ENCODE results near the gene ZNF844. TPM values are rescaled to one million over a fixed set of nuclear protein-coding genes. Genes with fewer than 3 reads are reported as not detected.

The ZNF844 gene
- total and polyA plus RNA-seq, 2 donors (not counting 1 experiment from before 2014, with no cell fraction given), result 4.7 to 15.4 TPM

- no peak overlapping the region for H3K4me2 ChIP-seq (ENCODE audit: extremely low read depth, insufficient read depth, low read length)
These were observed 21.6 kb upstream of the ZNF844 start for GRCh38 chr19:12042893-12043292.

DNA sequence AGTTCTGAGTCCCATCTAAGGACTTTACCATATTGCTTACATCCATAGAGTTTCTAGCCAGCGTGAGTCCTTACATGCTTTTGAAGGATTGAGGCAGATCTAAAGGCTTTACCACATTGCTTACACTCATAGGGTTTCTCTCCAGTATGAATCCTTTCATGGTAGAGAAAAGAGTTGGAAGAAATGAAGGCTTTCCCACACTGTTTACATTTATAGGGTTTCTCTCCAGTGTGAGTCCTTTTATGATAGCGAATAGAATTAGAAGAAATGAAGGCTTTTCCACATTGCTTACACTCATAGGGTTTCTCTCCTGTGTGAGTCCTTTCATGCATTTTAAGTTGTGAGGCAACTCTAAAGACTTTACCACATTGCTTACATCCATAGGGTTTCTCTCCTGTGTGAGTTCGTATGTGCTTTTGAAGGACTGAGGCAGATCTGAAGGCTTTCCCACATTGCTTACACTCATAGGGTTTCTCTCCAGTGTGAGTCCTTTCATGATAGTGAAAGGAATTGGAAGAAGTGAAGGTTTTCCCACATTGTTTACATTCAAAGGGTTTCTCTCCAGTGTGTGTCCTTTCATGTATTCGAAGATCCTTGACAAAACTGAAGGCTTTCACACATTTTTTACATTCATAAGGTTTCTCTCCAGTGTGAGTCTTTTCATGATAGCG, 20.6 kb upstream of the ZNF844 start:
- H4K20me1 ChIP-seq (ENCODE audit: control insufficient read depth, extremely low read depth, insufficient read depth, low read length), result no peaks in the 10 kb centered on the region
- H3K4me3 ChIP-seq (replicated peaks in 1 of 4; ENCODE audit: control extremely low read depth in 1 of 4, insufficient read depth in 1 of 4, low read depth in 3 of 4, low read length in 4 of 4), result no peak overlapping the region
- no peaks in the 10 kb centered on the region for H3K4me1 ChIP-seq (ENCODE audit: control insufficient read depth, extremely low read depth, insufficient read depth, low read length)
- no peaks in the 10 kb centered on the region for H3K9me3 ChIP-seq (ENCODE audit: control insufficient read depth, insufficient read depth, low read depth, low read length)
- TF ChIP-seq EZH2 (IDR thresholded peaks at IDR 0.05; ENCODE audit: low read length, missing control alignments), result no peak
- TF ChIP-seq, protein P1, sequence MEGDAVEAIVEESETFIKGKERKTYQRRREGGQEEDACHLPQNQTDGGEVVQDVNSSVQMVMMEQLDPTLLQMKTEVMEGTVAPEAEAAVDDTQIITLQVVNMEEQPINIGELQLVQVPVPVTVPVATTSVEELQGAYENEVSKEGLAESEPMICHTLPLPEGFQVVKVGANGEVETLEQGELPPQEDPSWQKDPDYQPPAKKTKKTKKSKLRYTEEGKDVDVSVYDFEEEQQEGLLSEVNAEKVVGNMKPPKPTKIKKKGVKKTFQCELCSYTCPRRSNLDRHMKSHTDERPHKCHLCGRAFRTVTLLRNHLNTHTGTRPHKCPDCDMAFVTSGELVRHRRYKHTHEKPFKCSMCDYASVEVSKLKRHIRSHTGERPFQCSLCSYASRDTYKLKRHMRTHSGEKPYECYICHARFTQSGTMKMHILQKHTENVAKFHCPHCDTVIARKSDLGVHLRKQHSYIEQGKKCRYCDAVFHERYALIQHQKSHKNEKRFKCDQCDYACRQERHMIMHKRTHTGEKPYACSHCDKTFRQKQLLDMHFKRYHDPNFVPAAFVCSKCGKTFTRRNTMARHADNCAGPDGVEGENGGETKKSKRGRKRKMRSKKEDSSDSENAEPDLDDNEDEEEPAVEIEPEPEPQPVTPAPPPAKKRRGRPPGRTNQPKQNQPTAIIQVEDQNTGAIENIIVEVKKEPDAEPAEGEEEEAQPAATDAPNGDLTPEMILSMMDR (conservative IDR thresholded peaks at IDR 0.05 in 1 of 2, IDR thresholded peaks at IDR 0.05 in 1 of 2; ENCODE audit: low read depth in 1 of 2, low read length in 2 of 2), result no peak
- H3K4me2 ChIP-seq (ENCODE audit: extremely low read depth, insufficient read depth, low read length), result no peak overlapping the region
- H3K36me3 ChIP-seq (ENCODE audit: control insufficient read depth, insufficient read depth, low read length), result no peaks in the 10 kb centered on the region
- no peak overlapping the region for H3K27ac ChIP-seq (ENCODE audit: insufficient read depth, low read length)
- H3K27me3 ChIP-seq (ENCODE audit: control insufficient read depth, insufficient read depth, low read length), result no peaks in the 10 kb centered on the region
- no peaks in the 10 kb centered on the region for H3K79me2 ChIP-seq (ENCODE audit: control insufficient read depth, insufficient read depth, low read length)
- H2AFZ ChIP-seq (ENCODE audit: low read length), result no peak overlapping the region
- DNase-seq (ENCODE audit: low read depth in 2 of 2), result no peak
- H3K9ac ChIP-seq (ENCODE audit: insufficient read depth, low read length), result no peak overlapping the region

More at GRCh38 chr19:12042893-12043292, 21.6 kb upstream of the ZNF844 start:
- H3K36me3 ChIP-seq (ENCODE audit: control insufficient read depth, insufficient read depth, low read length), result no peaks in the 10 kb centered on the region
- no peak for DNase-seq (ENCODE audit: low read depth in 2 of 2)
- TF ChIP-seq, protein P1 (conservative IDR thresholded peaks at IDR 0.05 in 1 of 2, IDR thresholded peaks at IDR 0.05 in 1 of 2; ENCODE audit: low read depth in 1 of 2, low read length in 2 of 2), result no peak
- TF ChIP-seq EZH2 (IDR thresholded peaks at IDR 0.05; ENCODE audit: low read length, missing control alignments), result no peak
- no peaks in the 10 kb centered on the region for H4K20me1 ChIP-seq (ENCODE audit: control insufficient read depth, extremely low read depth, insufficient read depth, low read length)
- H3K79me2 ChIP-seq (ENCODE audit: control insufficient read depth, insufficient read depth, low read length), result no peaks in the 10 kb centered on the region
- H3K27me3 ChIP-seq (ENCODE audit: control insufficient read depth, insufficient read depth, low read length), result no peaks in the 10 kb centered on the region
- H3K4me3 ChIP-seq (replicated peaks in 1 of 4; ENCODE audit: control extremely low read depth in 1 of 4, insufficient read depth in 1 of 4, low read depth in 3 of 4, low read length in 4 of 4), result no peak overlapping the region
- H3K9ac ChIP-seq (ENCODE audit: insufficient read depth, low read length), result no peak overlapping the region
- no peak overlapping the region for H2AFZ ChIP-seq (ENCODE audit: low read length)
- no peak overlapping the region for H3K27ac ChIP-seq (ENCODE audit: insufficient read depth, low read length)
- H3K9me3 ChIP-seq (ENCODE audit: control insufficient read depth, insufficient read depth, low read depth, low read length), result no peaks in the 10 kb centered on the region
- H3K4me1 ChIP-seq (ENCODE audit: control insufficient read depth, extremely low read depth, insufficient read depth, low read length), result no peaks in the 10 kb centered on the region

DNA sequence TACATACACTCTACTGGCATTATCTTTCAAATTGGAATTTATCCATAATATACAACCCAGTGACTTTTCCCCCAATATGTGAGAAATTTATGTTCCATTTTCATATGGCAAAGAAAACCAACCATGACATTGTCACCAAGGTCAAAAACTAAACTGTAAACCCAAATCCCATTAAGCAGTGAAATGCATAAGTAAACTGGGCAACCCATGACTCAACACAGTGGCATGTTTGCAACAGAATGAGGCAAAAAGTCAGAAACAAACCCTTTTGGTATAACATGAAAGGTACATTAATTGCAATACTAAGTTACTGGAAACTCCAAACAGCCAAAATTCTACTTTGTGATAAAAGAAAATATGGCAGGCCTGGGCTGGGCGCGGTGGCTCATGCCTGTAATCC, 16.7 kb upstream of the ZNF844 start:
- no peak overlapping the region for H3K4me2 ChIP-seq (ENCODE audit: extremely low read depth, insufficient read depth, low read length)
- TF ChIP-seq, protein P1 (conservative IDR thresholded peaks at IDR 0.05 in 1 of 2, IDR thresholded peaks at IDR 0.05 in 1 of 2; ENCODE audit: low read depth in 1 of 2, low read length in 2 of 2), result no peak
- no peak for TF ChIP-seq EZH2 (IDR thresholded peaks at IDR 0.05; ENCODE audit: low read length, missing control alignments)
- H3K27ac ChIP-seq (ENCODE audit: insufficient read depth, low read length), result no peak overlapping the region

More for the DNA sequence above, 16.7 kb upstream of the ZNF844 start:
- H3K36me3 ChIP-seq (ENCODE audit: control insufficient read depth, insufficient read depth, low read length), result no peaks in the 10 kb centered on the region
- no peaks in the 10 kb centered on the region for H3K9me3 ChIP-seq (ENCODE audit: control insufficient read depth, insufficient read depth, low read depth, low read length)
- H4K20me1 ChIP-seq (ENCODE audit: control insufficient read depth, extremely low read depth, insufficient read depth, low read length), result no peaks in the 10 kb centered on the region
- H3K4me3 ChIP-seq (replicated peaks in 1 of 4; ENCODE audit: control extremely low read depth in 1 of 4, insufficient read depth in 1 of 4, low read depth in 3 of 4, low read length in 4 of 4), result no peak overlapping the region
- H3K9ac ChIP-seq (ENCODE audit: insufficient read depth, low read length), result no peak overlapping the region
- no peaks in the 10 kb centered on the region for H3K79me2 ChIP-seq (ENCODE audit: control insufficient read depth, insufficient read depth, low read length)
- no peak overlapping the region for H2AFZ ChIP-seq (ENCODE audit: low read length)
- DNase-seq (ENCODE audit: low read depth in 2 of 2), result no peak
- H3K27me3 ChIP-seq (ENCODE audit: control insufficient read depth, insufficient read depth, low read length), result no peaks in the 10 kb centered on the region
- H3K4me1 ChIP-seq (ENCODE audit: control insufficient read depth, extremely low read depth, insufficient read depth, low read length), result no peaks in the 10 kb centered on the region

Measured in fibroblast of lung (primary cell).